HG02943 (cell line): ENCODE data around the gene MGAT5.

Source experiments
- ATAC-seq: cut with Tn5 transposase; IDR thresholded peaks from one replicate; pipeline ENCODE4 v1.9.1; 2021; ENCODE audit warnings: mild to moderate bottlenecking, low read depth, moderate library complexity; ENCODE audit not compliant: unreplicated experiment

The MGAT5 gene

GRCh38 chr2:134438371-134438770 is 184.5 kb downstream of the MGAT5 start:
- no peak for ATAC-seq

GRCh38 chr2:134440336-134440909 is 186.6 kb downstream of the MGAT5 start:
- no peak for ATAC-seq

DNA sequence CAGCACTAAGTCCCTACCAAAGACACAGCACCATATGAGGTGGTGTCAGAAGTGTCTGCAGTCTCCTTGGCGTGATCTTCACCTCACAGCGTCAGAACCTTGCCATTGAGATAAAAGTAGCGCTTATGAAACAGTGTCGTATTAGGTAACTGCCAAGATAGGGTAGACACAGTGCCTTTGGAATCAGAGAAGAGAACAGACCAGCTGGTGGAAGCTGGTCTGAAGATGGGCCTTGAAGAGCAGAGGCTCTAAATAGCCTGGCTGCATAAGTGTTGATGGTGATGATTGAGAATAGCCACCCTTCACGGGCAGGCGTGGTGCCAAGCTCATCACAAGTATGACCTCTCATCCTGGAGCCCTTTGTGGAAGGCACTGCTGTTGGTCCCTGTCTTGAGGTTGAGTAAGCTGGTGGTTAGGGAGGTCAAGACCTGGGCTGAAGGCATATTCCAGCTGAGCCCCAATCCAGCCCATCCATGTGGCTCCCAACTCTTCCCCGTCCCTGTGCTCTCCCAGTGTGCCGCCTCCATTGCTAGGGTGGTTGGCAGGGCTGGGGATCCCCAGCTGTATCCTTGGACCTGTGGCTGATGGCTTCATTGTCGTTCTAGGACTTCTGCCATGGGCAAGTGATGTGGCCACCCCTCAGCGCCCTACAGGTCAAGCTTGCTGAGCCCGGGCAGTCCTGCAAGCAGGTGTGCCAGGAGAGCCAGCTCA is 187.4 kb downstream of the MGAT5 start:
- no peak for ATAC-seq

DNA sequence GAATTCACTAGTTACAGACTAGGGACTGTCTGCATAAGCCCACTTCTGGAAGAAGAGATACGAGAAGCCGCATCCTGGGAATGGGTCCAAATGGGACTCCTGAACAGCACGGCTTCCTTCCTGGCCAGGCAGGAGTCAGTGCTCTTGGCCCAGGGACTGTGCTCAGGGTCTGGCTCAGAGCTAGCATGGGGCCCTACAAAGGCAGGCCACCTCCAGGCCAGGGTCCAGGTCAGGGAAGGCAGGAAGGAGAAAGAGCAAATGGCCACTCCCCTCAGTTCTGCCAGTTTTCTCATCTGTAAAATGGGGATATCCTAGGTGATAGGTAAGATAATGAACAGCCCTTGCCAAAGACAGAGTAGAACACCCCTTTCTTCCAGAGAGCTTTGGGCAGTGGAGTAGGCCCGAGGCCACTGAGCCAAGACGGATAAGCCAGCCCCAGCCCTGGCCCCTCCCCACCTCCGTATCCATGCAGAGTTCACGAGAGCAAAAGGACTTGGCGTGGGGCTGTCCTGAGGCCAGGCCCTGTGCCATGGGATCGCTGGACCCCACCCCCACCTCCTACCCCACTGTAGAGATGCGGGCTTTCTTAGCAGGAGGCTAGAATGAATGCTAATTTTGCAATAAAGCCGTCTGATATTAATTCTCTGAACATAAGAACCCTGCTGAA is 190.1 kb downstream of the MGAT5 start:
- no peak for ATAC-seq

- no peak for ATAC-seq
Observed at GRCh38 chr2:134445116-134445515, 191.2 kb downstream of the MGAT5 start.

DNA sequence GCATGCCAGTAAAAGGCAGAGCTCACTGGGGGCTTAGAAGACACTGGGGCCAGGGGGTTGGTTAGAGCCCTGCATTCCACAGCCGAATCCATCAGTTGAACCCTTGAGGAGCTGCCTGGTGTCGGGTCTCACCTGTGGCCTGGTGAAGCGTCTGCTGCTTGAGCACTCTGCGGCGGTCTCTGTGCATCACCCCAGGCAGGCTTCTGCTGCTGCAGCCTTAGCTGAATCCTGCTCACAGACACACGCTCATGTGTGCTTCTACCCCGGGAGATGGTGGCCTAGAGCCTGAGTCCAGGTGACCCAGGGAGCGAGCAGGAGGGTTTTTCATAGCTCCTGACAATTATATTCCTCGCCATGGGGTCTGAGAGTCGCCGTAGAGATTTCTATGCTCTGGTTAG is 192.1 kb downstream of the MGAT5 start:
- no peak for ATAC-seq

GRCh38 chr2:134446383-134447017 is 192.6 kb downstream of the MGAT5 start:
- no peak for ATAC-seq

GRCh38 chr2:134447669-134448068 is 193.8 kb downstream of the MGAT5 start:
- no peak for ATAC-seq

DNA sequence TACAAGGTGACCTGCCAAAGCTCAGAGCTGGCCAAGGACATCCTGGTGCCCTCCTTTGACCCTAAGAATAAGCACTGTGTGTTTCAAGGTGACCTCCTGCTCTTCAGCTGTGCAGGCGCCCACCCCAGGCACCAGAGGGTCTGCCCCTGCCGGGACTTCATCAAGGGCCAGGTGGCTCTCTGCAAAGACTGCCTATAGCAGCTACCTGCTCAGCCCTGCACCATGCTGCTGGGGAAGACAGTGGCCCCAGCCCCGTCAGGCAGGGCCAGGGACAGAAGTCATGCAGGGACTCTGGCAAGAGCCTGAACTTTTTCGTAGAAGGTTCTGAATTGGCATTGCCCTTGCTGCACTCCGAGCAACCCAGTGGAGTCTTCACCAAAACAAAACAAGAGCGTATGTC is 194.8 kb downstream of the MGAT5 start:
- ATAC-seq: no peak

DNA sequence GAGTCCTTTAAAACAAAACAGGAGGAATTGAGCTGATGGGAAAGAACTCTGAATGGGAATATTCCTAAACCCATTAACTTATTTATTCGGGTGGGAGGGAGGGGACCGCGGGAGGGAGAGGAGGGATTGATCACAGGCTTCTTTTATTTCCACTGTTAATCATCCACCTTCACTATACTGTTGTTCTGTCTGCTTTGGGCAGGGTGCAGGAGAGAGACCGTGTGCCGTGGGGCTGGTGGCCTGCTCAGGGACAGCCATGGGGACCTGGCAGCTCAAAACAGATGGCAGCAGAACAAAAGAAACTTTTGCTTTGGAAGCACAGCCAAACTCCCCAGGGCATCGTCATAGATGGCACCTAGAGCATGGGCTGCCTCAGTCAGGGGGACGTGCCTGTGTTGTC is 195.3 kb downstream of the MGAT5 start:
- ATAC-seq: no peak

DNA sequence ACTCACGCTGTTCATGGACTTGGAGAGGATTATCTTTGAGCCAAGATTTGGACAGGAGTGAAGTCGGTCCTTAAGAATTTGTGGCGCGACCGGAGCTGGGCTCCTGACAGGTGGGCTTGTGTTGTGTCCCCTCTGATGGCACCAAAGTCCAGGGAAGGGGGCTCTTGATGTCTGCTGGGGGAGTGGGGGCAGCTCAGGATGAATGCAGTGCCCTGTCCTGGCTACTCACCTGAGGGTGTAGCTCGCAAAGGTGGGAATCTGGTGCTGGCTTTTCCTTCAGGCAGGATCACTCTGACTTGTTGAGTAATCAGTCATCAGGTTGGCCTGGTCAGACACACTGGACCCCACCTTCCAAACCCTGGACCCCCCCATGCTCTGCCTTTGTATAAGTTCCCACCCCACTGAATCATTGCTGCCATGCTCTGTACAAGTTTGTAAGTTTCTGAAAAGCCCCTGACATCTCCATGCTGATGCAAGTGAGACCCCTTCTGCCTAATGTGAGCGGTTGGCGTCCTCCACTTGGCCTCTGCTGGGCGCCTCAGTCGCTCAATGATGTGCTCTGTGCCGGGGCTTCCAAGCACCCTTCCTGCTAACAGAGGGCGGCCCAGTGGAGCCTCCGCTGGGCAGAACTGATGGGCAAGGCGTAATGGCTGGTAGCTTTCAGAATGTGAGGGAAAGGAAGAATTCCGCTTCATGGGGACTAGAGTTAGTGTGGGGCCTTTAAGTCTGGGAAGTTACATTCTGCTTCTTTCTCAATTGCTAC is 196.1 kb downstream of the MGAT5 start:
- ATAC-seq: no peak

- ATAC-seq: no peak
Observed at GRCh38 chr2:134451347-134451630, 197.4 kb downstream of the MGAT5 start.

DNA sequence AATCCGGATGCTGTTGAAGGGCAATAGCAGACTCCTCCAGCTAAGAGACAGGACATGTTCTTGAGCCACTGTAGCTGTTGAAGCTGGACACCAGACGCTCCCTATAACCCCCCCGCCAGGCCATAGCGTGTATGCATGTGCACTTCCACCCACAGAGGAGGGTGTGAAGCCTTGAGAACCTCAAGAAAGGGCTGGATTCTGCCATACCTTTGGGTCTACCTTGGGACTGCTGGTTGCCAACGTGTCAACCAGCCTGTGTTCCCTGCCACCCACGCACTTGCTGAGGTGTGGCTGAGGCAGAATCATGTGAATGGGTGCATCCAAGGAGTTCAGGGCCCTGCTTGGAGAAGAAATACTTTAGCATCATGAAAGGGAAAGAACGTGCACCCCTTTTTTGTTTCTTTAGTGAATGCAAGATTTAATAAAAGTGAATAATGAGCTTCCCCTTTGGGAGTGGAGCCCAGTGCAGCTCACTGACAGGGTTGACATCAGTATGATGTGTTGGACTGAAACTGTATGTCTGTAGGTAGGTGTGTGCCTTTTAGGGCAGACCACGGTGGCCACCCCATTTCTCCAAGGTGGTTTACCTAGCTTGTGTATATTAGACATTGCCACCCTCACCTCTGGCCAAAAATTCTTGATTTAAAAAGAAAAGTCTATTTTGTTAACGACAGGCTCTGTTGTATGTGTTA is 198.3 kb downstream of the MGAT5 start:
- ATAC-seq: no peak

- ATAC-seq: no peak
Observed at GRCh38 chr2:134453476-134453875, 199.6 kb downstream of the MGAT5 start.

DNA sequence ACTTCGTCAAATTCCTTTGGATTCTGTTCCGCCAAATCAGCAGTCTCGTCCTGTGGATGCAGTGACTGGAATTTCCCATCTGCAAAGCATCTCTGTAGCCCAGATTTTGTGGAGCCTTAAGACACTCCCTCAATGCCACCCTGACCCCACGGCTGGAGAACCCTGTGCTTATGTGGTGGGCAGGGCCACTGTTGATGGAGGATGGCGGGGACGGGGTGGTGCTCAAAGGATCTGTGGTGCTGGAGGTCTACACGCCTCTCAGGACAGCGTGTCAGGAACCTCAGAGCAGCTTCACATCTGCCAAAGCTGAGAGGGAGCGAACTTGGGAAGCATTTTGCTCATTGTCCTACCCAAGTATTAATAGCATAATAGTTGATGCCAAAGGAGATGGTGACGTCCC is 200.1 kb downstream of the MGAT5 start:
- no peak for ATAC-seq

- ATAC-seq: no peak
Observed at GRCh38 chr2:134454426-134454825, 200.6 kb downstream of the MGAT5 start.

GRCh38 chr2:134454931-134455330 is 201.1 kb downstream of the MGAT5 start:
- ATAC-seq: no peak

DNA sequence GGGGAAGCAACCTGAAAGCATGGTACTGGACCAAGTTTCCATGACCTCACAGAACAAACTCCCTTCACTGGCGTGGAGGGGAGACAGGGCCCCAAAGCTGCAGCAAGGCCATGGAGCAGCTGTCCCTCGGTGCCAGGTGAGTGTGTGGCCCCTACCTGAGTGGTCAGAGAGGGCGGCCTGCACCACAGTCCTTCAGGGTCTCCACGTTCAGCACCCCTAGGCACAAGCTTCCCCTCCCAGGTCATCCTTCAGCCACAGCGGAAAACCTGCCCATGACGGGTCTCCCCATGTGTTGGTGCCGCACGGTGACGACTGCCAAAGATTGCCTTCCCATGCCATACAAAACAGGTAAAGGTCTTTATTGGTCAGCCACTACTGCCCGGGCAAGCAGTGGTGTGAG is 201.6 kb downstream of the MGAT5 start:
- no peak for ATAC-seq

DNA sequence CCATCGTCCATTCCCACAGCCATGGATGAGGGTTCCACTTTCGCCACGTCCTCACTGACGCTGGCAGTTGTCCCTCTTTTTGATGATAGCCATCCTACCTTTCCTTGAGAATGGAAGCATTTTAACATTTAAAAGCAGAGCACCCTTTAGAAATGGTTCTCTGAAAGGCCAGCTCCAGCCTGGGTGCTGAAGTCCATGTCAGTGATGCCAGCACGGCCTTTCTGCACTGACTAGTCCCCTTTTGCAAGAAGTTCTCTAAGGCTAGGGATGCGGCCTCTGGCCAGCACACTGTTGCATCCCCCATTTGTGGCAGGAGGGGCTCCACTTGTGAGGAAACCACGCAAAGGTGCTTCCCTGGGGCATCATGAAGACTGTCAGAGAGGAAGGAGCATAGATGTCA is 203.5 kb downstream of the MGAT5 start:
- ATAC-seq: no peak

GRCh38 chr2:134457765-134458472 is 204.0 kb downstream of the MGAT5 start:
- no peak for ATAC-seq
